HepG2 (cell line): ENCODE data around the gene PPP1R27. TPM values are rescaled to one million over a fixed set of nuclear protein-coding genes. Genes with fewer than 3 reads are reported as not detected.

Experiments used
- BHLHE40 ChIP-seq: IDR thresholded peaks from 2 replicates; pipeline ENCODE4 v1.6.1; 2011; ENCODE audit warnings: low read length, improper control_type of control experiment
- FUBP1 ChIP-seq: sonication (generic); formaldehyde crosslinking; IDR thresholded peaks from 2 replicates; pipeline ENCODE4 v1.5.1; 2020; ENCODE audit warnings: missing genetic modification reagents, mild to moderate bottlenecking, borderline replicate concordance
- IKZF4 ChIP-seq: sonication (generic); formaldehyde crosslinking; IDR thresholded peaks from 2 replicates; pipeline ENCODE4 v1.5.1; 2020; ENCODE audit warnings: borderline replicate concordance, mild to moderate bottlenecking, low read depth, missing genetic modification reagents; ENCODE audit errors: not compliant biosample characterization
- MATR3 ChIP-seq: sonication (generic); formaldehyde crosslinking; IDR thresholded peaks from 2 replicates; pipeline ENCODE4 v1.4.0; 2020; ENCODE audit warnings: missing genetic modification reagents
- MIER2 ChIP-seq: IDR thresholded peaks from 2 replicates; pipeline ENCODE4 v1.6.1; 2016; ENCODE audit warnings: missing biosample characterization, missing genetic modification reagents
- MYNN ChIP-seq: sonication (generic); formaldehyde crosslinking; IDR thresholded peaks from 2 replicates; pipeline ENCODE4 v1.4.0; 2020; ENCODE audit warnings: mild to moderate bottlenecking, low read depth, missing genetic modification reagents
- SIX4 ChIP-seq: sonication (generic); formaldehyde crosslinking; IDR thresholded peaks from 2 replicates; pipeline ENCODE4 v1.4.0; 2020; ENCODE audit warnings: missing genetic modification reagents
- SMYD3 ChIP-seq: sonication (generic); formaldehyde crosslinking; IDR thresholded peaks from 2 replicates; pipeline ENCODE4 v1.8.1; 2023; ENCODE audit warnings: mild to moderate bottlenecking, missing genetic modification reagents
- TEAD3 ChIP-seq: optimal IDR thresholded peaks from 2 replicates; pipeline ENCODE3; 2016; ENCODE audit warnings: borderline replicate concordance
- THAP11 ChIP-seq: IDR thresholded peaks from 2 replicates; pipeline ENCODE4 v1.6.1; 2016; ENCODE audit warnings: missing biosample characterization, missing genetic modification reagents
- TRIM24 ChIP-seq: sonication (generic); formaldehyde crosslinking; IDR thresholded peaks from 2 replicates; pipeline ENCODE4 v1.8.0; 2022; ENCODE audit warnings: mild to moderate bottlenecking, missing genetic modification reagents
- YY1 ChIP-seq: IDR thresholded peaks from 2 replicates; pipeline ENCODE4 v1.6.1; 2011; ENCODE audit warnings: low read length, low read depth, moderate library complexity, mild to moderate bottlenecking; ENCODE audit not compliant: insufficient read depth, insufficient replicate concordance
- ZBTB3 ChIP-seq: sonication (generic); formaldehyde crosslinking; IDR thresholded peaks from 2 replicates; pipeline ENCODE4 v1.4.0; 2020; ENCODE audit warnings: low read depth, mild to moderate bottlenecking, moderate library complexity, missing genetic modification reagents, borderline replicate concordance
- ZFP82 ChIP-seq: sonication (generic); formaldehyde crosslinking; IDR thresholded peaks from 2 replicates; pipeline ENCODE4 v1.5.1; 2020; ENCODE audit warnings: mild to moderate bottlenecking, missing genetic modification reagents, borderline replicate concordance
- ZFX ChIP-seq: sonication (generic); formaldehyde crosslinking; IDR thresholded peaks from 2 replicates; pipeline ENCODE4 v1.4.0; 2020; ENCODE audit warnings: mild to moderate bottlenecking, low read depth, missing genetic modification reagents, moderate library complexity
- ZIK1 ChIP-seq: sonication (generic); formaldehyde crosslinking; IDR thresholded peaks from 2 replicates; pipeline ENCODE4 v1.5.0; 2020; ENCODE audit warnings: mild to moderate bottlenecking, low read depth, missing genetic modification reagents, borderline replicate concordance
- ZNF138 ChIP-seq: sonication (generic); formaldehyde crosslinking; IDR thresholded peaks from 2 replicates; pipeline ENCODE4 v1.5.0; 2020; ENCODE audit warnings: mild to moderate bottlenecking, low read depth, missing genetic modification reagents
- ZNF597 ChIP-seq: sonication (generic); formaldehyde crosslinking; IDR thresholded peaks from 2 replicates; pipeline ENCODE4 v1.5.0; 2020; ENCODE audit warnings: missing genetic modification reagents
- polyA plus RNA-seq, 8 experiments: library from polyadenylated mRNA; depleted of rRNA in 3 of 8; stranded (reverse) in 7 of 8; unstranded in 1 of 8; fragments of >200 nt; fragmentation: Illumina TruSeq in 4 of 8; extraction: Trizol in 4 of 8; gene quantifications; 2 replicates each; pipeline versions ENCODE4 v1.2.1 to v1.2.3, GENCODE V29; 2011 to 2016; ENCODE audit warnings: low read depth in 4 of 8, missing spikeins in 1 of 8, mixed read lengths in 1 of 8; ENCODE audit not compliant: insufficient read depth in 1 of 8
- total RNA-seq, 5 experiments: library from RNA; depleted of rRNA; stranded (reverse); fragments of >200 nt; fragmentation: Illumina TruSeq; extraction: Trizol; gene quantifications; 2 replicates each; pipeline ENCODE4 v1.2.3, GENCODE V29; 2016; ENCODE audit warnings: low read depth in 1 of 5

The PPP1R27 gene
- total and polyA plus RNA-seq, 2 of the 13 experiments (the other 11 are each of a cell fraction or from before 2014, with no cell fraction given), result 0.17 to 1.00 TPM

DNA sequence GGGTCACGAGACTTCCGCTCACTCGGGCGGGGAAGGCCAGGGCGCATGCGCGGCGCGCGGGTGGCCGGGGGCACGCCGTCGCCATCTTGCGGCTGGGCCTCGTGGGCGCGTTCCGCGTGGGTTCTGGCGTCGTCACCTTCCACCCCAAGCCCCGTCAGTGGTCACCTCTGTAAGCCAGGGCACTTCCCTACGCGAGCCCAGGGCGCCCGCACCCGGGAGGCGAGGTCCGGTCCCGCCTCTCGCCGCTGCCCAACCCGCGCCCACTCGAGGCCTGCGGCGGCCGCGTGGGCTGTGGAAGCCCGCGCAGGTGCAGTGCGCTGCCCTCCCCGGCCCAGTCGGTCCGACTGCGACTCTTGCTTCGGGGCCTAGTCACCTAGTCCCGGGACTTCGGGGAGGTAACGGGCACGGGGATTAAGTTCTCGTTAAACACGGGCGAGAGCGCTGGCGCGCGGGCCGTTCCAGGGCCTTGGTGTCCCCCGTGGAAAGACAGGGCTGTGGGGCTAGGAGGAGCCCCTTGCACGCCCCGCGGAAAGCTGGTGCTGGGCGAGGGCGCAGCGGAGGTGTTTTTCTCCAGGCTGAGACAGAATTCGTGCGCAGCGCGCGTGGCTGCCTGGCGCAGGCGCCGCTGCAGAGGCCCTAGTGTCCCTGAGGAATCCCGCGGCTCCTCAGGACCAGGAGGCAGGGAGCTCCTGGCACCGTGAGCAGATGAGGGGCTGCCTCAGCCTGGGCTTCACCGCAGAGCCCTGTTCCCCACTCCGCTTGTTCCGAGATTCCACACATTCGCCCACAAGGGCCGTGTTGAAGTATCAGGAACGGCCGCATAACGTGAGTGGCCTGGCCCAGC, 36.8 kb upstream of the PPP1R27 start (continued):
- TF ChIP-seq ZFP82 (CRISPR knock-in tag) (0 out of 2 replicates have a peak, but pooled peaks have one; percentile 91), MATR3 (peak; percentile 69; the same call in 1 of the 2 replicates), ZNF138 (CRISPR knock-in tag) (peak; percentile 98), TRIM24 (CRISPR knock-in tag) (no peak), TEAD3 (CRISPR knock-in tag) (peak; percentile 68), IKZF4 (CRISPR knock-in tag) (peak; percentile 90), SIX4 (peak; percentile 75; the same call in 1 of the 2 replicates), ZIK1 (CRISPR knock-in tag) (peak; percentile 96), ZFX (CRISPR knock-in tag) (peak; percentile 92), BHLHE40 (peak; percentile 99), MIER2 (CRISPR knock-in tag) (0 out of 2 replicates have a peak, but pooled peaks have one; percentile 15), ZBTB3 (CRISPR knock-in tag) (no peak), YY1 (peak; percentile 97), FUBP1 (CRISPR knock-in tag) (peak; percentile 45; the same call in 1 of the 2 replicates), ZNF597 (CRISPR knock-in tag) (no peak), MYNN (CRISPR knock-in tag) (peak; percentile 92; the same call in 1 of the 2 replicates), THAP11 (CRISPR knock-in tag) (peak; percentile 91), SMYD3 (CRISPR knock-in tag) (0 out of 2 replicates have a peak, but pooled peaks have one; percentile 63)
